ENCODE measurements around the gene SEC16B. TPM values are rescaled to one million over a fixed set of nuclear protein-coding genes. Genes with fewer than 3 reads are reported as not detected.

The SEC16B gene
- total RNA-seq, 4 donors from 2014 or later = 0.47 to 2.3 (median 1.3) TPM

- ATAC-seq = no peak
- intact Hi-C loops (cut with DNase I; ENCODE audit: low total_unique reads) = no loop called here
- Histone ChIP-seq H3K27me3 (no peaks in the 10 kb centered on the region), H3K27ac (no peak overlapping the region), H3K4me1 (no peaks in the 10 kb centered on the region), H3K9me3 (no peaks in the 10 kb centered on the region), H3K4me3 (no peak overlapping the region), H3K36me3 (peaks cover 0 to 13% of the 10 kb centered on the region in 2 donors)
- TF ChIP-seq, protein P1, sequence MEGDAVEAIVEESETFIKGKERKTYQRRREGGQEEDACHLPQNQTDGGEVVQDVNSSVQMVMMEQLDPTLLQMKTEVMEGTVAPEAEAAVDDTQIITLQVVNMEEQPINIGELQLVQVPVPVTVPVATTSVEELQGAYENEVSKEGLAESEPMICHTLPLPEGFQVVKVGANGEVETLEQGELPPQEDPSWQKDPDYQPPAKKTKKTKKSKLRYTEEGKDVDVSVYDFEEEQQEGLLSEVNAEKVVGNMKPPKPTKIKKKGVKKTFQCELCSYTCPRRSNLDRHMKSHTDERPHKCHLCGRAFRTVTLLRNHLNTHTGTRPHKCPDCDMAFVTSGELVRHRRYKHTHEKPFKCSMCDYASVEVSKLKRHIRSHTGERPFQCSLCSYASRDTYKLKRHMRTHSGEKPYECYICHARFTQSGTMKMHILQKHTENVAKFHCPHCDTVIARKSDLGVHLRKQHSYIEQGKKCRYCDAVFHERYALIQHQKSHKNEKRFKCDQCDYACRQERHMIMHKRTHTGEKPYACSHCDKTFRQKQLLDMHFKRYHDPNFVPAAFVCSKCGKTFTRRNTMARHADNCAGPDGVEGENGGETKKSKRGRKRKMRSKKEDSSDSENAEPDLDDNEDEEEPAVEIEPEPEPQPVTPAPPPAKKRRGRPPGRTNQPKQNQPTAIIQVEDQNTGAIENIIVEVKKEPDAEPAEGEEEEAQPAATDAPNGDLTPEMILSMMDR (IDR thresholded peaks at IDR 0.05 in 4 of 5, conservative IDR thresholded peaks at IDR 0.05 in 1 of 5) = no peak
- TF ChIP-seq POLR2A (IDR thresholded peaks at IDR 0.05) = no peak
- no peak for DNase-seq
- in situ Hi-C loops (cut with MboI; ENCODE audit: low sequenced_read_pairs in 4 of 4) = loop anchor here in 3 of 4 donors (25.0 kb wide), 2 partner anchors 688 to 1038 kb away; no protein-coding TSS in a partner anchor
Measured at GRCh38 chr1:177925006-177925405, 44.9 kb downstream of the SEC16B start.

- H3K9me3 ChIP-seq = no peaks in the 10 kb centered on the region
- TF ChIP-seq, protein P1 (IDR thresholded peaks at IDR 0.05 in 4 of 5, conservative IDR thresholded peaks at IDR 0.05 in 1 of 5) = no peak
- no peak for TF ChIP-seq POLR2A (IDR thresholded peaks at IDR 0.05)
- intact Hi-C loops (cut with DNase I; ENCODE audit: low total_unique reads) (no loop called here), in situ Hi-C loops (cut with MboI; ENCODE audit: low sequenced_read_pairs in 4 of 4) (no loop called here)
- no peaks in the 10 kb centered on the region for H3K4me1 ChIP-seq
- H3K4me3 ChIP-seq = no peak overlapping the region
- H3K27ac ChIP-seq = no peak overlapping the region
- no peak for DNase-seq
- ATAC-seq = no peak
- H3K36me3 ChIP-seq = no peaks in the 10 kb centered on the region
- H3K27me3 ChIP-seq = no peaks in the 10 kb centered on the region
Measured at GRCh38 chr1:177923441-177923840, 46.4 kb downstream of the SEC16B start.

- Histone ChIP-seq H3K4me1 (no peaks in the 10 kb centered on the region), H3K27me3 (no peaks in the 10 kb centered on the region), H3K27ac (no peak overlapping the region), H3K9me3 (no peaks in the 10 kb centered on the region), H3K4me3 (no peak overlapping the region), H3K36me3 (no peaks in the 10 kb centered on the region)
- in situ Hi-C loops (cut with MboI; ENCODE audit: low sequenced_read_pairs in 4 of 4) = no loop called here
- DNase-seq (no peak), ATAC-seq (no peak)
- TF ChIP-seq, protein P1 (IDR thresholded peaks at IDR 0.05 in 4 of 5, conservative IDR thresholded peaks at IDR 0.05 in 1 of 5) = peak in 1 of 5 experiments; percentile 18
- TF ChIP-seq POLR2A (IDR thresholded peaks at IDR 0.05) = no peak
- intact Hi-C loops (cut with DNase I; ENCODE audit: low total_unique reads) = no loop called here
Measured at GRCh38 chr1:177922209-177922608, 47.6 kb downstream of the SEC16B start.

- no peak for TF ChIP-seq POLR2A (IDR thresholded peaks at IDR 0.05)
- TF ChIP-seq, protein P1 (IDR thresholded peaks at IDR 0.05 in 4 of 5, conservative IDR thresholded peaks at IDR 0.05 in 1 of 5) = no peak
- no peak overlapping the region for H3K4me3 ChIP-seq
- no peak overlapping the region for H3K27ac ChIP-seq
- no peaks in the 10 kb centered on the region for H3K9me3 ChIP-seq
- no peak for ATAC-seq
- in situ Hi-C loops (cut with MboI; ENCODE audit: low sequenced_read_pairs in 4 of 4) = no loop called here
- intact Hi-C loops (cut with DNase I; ENCODE audit: low total_unique reads) = no loop called here
- H3K36me3 ChIP-seq = no peaks in the 10 kb centered on the region
- DNase-seq = no peak
- H3K4me1 ChIP-seq = no peaks in the 10 kb centered on the region
- no peaks in the 10 kb centered on the region for H3K27me3 ChIP-seq
Measured at GRCh38 chr1:177921590-177921989, 48.3 kb downstream of the SEC16B start.

- Histone ChIP-seq H3K4me1 (no peaks in the 10 kb centered on the region), H3K36me3 (no peaks in the 10 kb centered on the region), H3K9me3 (no peaks in the 10 kb centered on the region), H3K27ac (no peak overlapping the region), H3K27me3 (no peaks in the 10 kb centered on the region), H3K4me3 (no peak overlapping the region)
- ATAC-seq (no peak), DNase-seq (no peak)
- in situ Hi-C loops (cut with MboI; ENCODE audit: low sequenced_read_pairs in 4 of 4) (no loop called here), intact Hi-C loops (cut with DNase I; ENCODE audit: low total_unique reads) (no loop called here)
- TF ChIP-seq, protein P1 (IDR thresholded peaks at IDR 0.05 in 4 of 5, conservative IDR thresholded peaks at IDR 0.05 in 1 of 5) = no peak
- no peak for TF ChIP-seq POLR2A (IDR thresholded peaks at IDR 0.05)
Measured at GRCh38 chr1:177920091-177920490, 49.8 kb downstream of the SEC16B start.

All from gastrocnemius medialis (tissue), 4 donors.